DOHH2 (cell line): Measurements from ENCODE around the gene MEN1.

Experiments used
- H3F3A ChIP-seq: fragments of 200-600 bp; sonication (generic), shearing (Covaris generic); 2 replicates; pipeline ENCODE4 v1.6.0; 2016; ENCODE audit warnings: antibody characterized with exemption, mild to moderate bottlenecking; ENCODE audit not compliant: control insufficient read depth, insufficient read depth
- H3K27ac ChIP-seq: fragments of 200-600 bp; sonication (generic); 2 replicates; pipeline ENCODE4 v1.5.1; 2014; ENCODE audit warnings: low read depth, mild to moderate bottlenecking, low read length, moderate library complexity
- H3K27me3 ChIP-seq: fragments of 200-600 bp; sonication (generic); 2 replicates; pipeline ENCODE4 v1.6.1; 2014; ENCODE audit warnings: mild to moderate bottlenecking, low read length, mixed read lengths; ENCODE audit not compliant: control insufficient read depth
- H3K36me3 ChIP-seq: fragments of 200-600 bp; sonication (generic); 2 replicates; pipeline ENCODE4 v1.6.1; 2014; ENCODE audit warnings: mild to moderate bottlenecking, low read length, moderate library complexity, mixed read lengths; ENCODE audit not compliant: control insufficient read depth
- H3K4me1 ChIP-seq: fragments of 200-600 bp; sonication (generic); 2 replicates; pipeline ENCODE4 v1.6.1; 2014; ENCODE audit warnings: mild to moderate bottlenecking, low read length, mixed read lengths; ENCODE audit not compliant: control insufficient read depth
- H3K4me2 ChIP-seq: fragments of 200-600 bp; sonication (generic); 2 replicates; pipeline ENCODE4 v1.6.0; 2014; ENCODE audit warnings: mild to moderate bottlenecking, low read length, moderate library complexity
- H3K4me3 ChIP-seq: fragments of 200-600 bp; sonication (generic); 2 replicates; pipeline ENCODE4 v1.5.1; 2014; ENCODE audit warnings: mild to moderate bottlenecking, low read length, mixed read lengths
- H3K79me2 ChIP-seq: fragments of 200-600 bp; sonication (generic); 2 replicates; pipeline ENCODE4 v1.6.1; 2014; ENCODE audit warnings: mild to moderate bottlenecking, low read length, mixed read lengths; ENCODE audit not compliant: control insufficient read depth
- H3K9me2 ChIP-seq: fragments of 200-600 bp; sonication (generic); replicated peaks from 2 replicates; pipeline ENCODE4 v1.6.1; 2014; ENCODE audit warnings: mild to moderate bottlenecking, low read length, mixed read lengths; ENCODE audit not compliant: control insufficient read depth
- H3K9me3 ChIP-seq: fragments of 200-600 bp; sonication (generic); 2 replicates; pipeline ENCODE4 v1.6.1; 2014; ENCODE audit warnings: antibody characterized with exemption, low read length, mixed read lengths; ENCODE audit not compliant: control insufficient read depth, insufficient read depth
- H4K20me1 ChIP-seq: fragments of 200-600 bp; sonication (generic); 2 replicates; pipeline ENCODE4 v1.6.0; 2014; ENCODE audit warnings: low read depth, mild to moderate bottlenecking, antibody characterized with exemption, low read length, moderate library complexity; ENCODE audit not compliant: control insufficient read depth, insufficient read depth
- EZH2phosphoT487 ChIP-seq: fragments of 200-600 bp; sonication (generic); IDR thresholded peaks from 2 replicates; pipeline ENCODE4 v1.6.1; 2017; ENCODE audit warnings: borderline replicate concordance, mild to moderate bottlenecking, antibody characterized with exemption, low read length, moderate library complexity, mixed read lengths
- TF ChIP-seq, protein P1 (sequence below): fragments of 200-600 bp; sonication (generic); IDR thresholded peaks from one replicate; pipeline ENCODE4 v1.5.1; 2014; ENCODE audit warnings: antibody characterized with exemption, mild to moderate bottlenecking, low read depth, low read length; ENCODE audit not compliant: poor library complexity, severe bottlenecking

The MEN1 gene

DNA sequence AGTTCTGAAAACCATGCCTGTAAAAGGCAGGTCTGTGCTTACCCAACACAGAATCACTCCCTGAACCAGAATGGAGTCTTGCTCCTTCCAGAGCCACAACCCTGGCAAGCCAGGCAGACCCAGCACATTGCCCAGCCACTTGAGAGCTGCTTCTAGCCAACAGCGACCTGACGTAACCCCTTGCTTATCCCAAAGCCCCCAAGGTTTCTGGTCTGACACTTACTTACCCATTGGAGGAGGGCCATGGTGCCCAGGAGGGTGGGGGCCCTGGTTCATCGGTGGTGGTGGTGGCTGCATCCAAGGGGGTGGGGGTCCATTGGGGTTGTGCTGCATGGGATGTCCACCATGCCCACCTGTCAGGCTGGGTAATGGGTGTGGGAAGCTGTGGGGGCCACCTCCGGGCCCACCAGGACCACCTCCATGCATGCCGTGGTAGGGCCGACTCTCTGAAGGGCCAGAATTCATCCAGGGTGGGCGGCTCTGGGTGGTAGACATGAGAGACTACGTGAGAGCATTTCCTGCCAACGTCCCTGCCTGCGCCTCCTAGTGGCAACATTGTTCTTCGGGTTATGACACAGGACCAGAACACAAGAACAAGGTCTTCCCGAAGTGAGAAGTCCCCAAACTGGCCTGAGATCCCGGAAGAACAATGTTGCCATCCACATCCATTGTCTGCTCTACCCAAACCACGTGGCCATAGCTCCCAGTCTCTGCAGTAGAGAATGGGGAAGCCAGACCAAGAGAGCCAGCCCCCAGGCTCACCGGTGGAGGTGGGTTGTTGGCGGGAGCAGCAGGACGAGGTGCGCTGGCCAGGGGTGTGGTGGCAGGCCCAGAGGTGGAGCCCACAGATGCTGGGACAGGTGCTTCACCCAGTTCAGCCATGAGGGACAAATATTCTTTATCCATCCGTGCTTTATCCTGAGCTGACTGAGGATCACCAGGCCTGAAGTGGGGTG, 42.7 kb downstream of the MEN1 start:
- Histone ChIP-seq H3F3A (peaks cover 80% of the 10 kb centered on the region), H3K4me2 (no peak overlapping the region), H3K79me2 (peaks cover 63% of the 10 kb centered on the region), H4K20me1 (peaks cover 55% of the 10 kb centered on the region), H3K9me3 (no peaks in the 10 kb centered on the region), H3K9me2 (no peaks in the 10 kb centered on the region), H3K27ac (0 out of 2 replicates have a peak overlapping the region, but pooled peaks have one; percentile 5), H3K27me3 (no peaks in the 10 kb centered on the region), H3K4me1 (peaks cover 77% of the 10 kb centered on the region), H3K36me3 (peaks cover 99% of the 10 kb centered on the region), H3K4me3 (no peak overlapping the region)
- TF ChIP-seq EZH2phosphoT487 = no peak
- TF ChIP-seq, protein P1, sequence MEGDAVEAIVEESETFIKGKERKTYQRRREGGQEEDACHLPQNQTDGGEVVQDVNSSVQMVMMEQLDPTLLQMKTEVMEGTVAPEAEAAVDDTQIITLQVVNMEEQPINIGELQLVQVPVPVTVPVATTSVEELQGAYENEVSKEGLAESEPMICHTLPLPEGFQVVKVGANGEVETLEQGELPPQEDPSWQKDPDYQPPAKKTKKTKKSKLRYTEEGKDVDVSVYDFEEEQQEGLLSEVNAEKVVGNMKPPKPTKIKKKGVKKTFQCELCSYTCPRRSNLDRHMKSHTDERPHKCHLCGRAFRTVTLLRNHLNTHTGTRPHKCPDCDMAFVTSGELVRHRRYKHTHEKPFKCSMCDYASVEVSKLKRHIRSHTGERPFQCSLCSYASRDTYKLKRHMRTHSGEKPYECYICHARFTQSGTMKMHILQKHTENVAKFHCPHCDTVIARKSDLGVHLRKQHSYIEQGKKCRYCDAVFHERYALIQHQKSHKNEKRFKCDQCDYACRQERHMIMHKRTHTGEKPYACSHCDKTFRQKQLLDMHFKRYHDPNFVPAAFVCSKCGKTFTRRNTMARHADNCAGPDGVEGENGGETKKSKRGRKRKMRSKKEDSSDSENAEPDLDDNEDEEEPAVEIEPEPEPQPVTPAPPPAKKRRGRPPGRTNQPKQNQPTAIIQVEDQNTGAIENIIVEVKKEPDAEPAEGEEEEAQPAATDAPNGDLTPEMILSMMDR = peak; percentile 97

DNA sequence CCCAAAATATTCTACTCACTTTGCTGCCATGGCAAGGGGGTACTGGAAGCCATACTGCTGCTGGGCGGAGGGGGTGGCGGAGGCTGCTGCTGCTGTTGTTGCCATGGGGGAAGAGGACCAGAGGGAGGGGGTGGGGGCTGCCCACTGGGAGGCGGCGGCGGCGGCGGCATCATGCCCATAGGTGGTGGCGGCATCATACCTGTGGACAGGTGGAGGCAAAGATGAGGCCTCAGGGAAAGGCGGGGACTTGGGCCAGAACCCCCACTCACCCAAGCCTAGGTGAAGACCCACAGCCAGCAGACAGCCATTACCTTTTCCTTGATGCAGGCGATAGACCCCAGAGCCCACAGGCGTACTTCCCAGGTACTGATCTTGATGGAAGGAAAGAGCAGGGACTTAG, 43.5 kb downstream of the MEN1 start:
- H3F3A ChIP-seq = peaks cover 78% of the 10 kb centered on the region
- peaks cover 55% of the 10 kb centered on the region for H3K79me2 ChIP-seq

DNA sequence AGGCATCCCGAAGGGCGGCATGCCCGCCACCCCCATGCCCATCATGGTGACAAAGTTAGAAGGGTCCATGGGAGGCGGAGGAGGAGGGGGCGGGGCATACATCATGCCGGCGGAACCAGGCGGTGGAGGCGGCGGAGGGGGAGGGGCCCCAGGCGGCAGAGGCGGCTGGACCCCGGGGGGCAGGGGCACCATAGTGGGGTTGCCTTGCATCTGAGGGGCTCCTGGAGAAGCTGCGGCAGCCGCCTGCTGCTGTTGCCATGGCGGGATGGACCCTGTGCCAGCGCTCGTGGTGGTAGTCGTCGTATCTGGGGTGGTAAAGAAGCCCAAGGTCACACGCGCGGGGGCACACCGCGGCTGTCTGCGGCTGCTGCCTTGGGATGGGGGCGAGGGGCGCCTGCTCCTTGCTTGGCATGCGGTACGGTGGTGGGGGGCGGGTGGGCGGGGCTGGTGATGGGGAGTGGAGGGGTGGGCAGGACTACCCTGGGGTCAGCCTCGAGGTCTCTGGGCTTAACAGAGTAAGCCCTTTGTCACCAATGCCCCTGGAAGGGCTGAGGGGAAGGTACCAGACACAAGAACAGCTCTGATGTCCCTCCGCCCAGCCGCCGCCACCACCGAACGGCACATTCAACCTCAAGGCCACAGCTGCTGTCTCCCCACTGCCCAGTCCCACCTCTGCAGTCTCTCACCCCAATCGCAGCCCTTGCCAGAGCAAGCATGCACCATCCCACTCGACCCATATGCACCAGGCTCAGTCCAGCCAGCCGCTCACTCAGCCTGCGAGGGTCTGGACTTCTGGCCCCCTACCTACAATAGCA, 44.3 kb downstream of the MEN1 start:
- H3K4me2 ChIP-seq = no peak overlapping the region
- H3K4me3 ChIP-seq = no peak overlapping the region
- no peak for TF ChIP-seq EZH2phosphoT487
- TF ChIP-seq, protein P1 = no peak
- peaks cover 75% of the 10 kb centered on the region for H3K4me1 ChIP-seq
- peaks cover 52% of the 10 kb centered on the region for H4K20me1 ChIP-seq
- H3K79me2 ChIP-seq = peaks cover 47% of the 10 kb centered on the region
- H3K9me3 ChIP-seq = no peaks in the 10 kb centered on the region
- no peak overlapping the region for H3K27ac ChIP-seq
- H3F3A ChIP-seq = peaks cover 75% of the 10 kb centered on the region
- H3K9me2 ChIP-seq = no peaks in the 10 kb centered on the region
- H3K36me3 ChIP-seq = peaks cover 93% of the 10 kb centered on the region
- no peaks in the 10 kb centered on the region for H3K27me3 ChIP-seq

More for the DNA sequence above, 43.5 kb downstream of the MEN1 start:
- Histone ChIP-seq H3K36me3 (peaks cover 97% of the 10 kb centered on the region), H3K9me2 (no peaks in the 10 kb centered on the region), H3K9me3 (no peaks in the 10 kb centered on the region), H3K4me2 (no peak overlapping the region), H3K4me1 (peaks cover 77% of the 10 kb centered on the region), H3K4me3 (no peak overlapping the region), H3K27ac (no peak overlapping the region), H3K27me3 (no peaks in the 10 kb centered on the region), H4K20me1 (peaks cover 58% of the 10 kb centered on the region)
- TF ChIP-seq EZH2phosphoT487 = no peak
- TF ChIP-seq, protein P1 = no peak
